Daoy (cell line): Measurements from ENCODE around the gene RGPD8. TPM values are rescaled to one million over a fixed set of nuclear protein-coding genes. Genes with fewer than 3 reads are reported as not detected.

ENCODE experiments used
- DNase-seq: peaks from one replicate; pipeline ENCODE4 v3.0.0-alpha.2; 2015; ENCODE audit warnings: low read depth
- total RNA-seq: library from RNA; depleted of rRNA; stranded (reverse); fragments of >200 nt; shearing (Covaris generic); gene quantifications from 2 replicates; pipeline ENCODE4 v1.2.3, GENCODE V29; 2014; rRNA removed

The RGPD8 gene
- total RNA-seq, 1 experiment from 2014 or later, result 1.9 TPM

DNA sequence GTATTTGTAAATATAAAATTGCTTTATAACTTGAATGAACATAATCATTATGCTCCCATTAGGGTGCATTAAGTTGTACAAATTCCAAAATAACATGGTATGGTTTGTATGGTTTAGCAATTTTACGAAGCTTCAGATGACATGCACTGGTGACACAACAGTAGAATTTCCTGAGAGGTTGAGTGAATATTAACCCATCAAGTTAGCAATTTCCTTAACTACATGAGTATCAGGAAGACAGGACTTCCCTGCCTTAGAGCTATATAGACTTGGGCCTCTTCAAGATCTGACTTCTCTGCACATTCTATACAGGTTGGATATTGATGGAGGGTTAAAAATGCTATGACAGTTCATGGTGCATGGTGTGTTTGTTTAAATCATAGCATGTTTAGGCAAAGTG lies 97.8 kb downstream of the RGPD8 start:
- DNase-seq, result no peak

DNA sequence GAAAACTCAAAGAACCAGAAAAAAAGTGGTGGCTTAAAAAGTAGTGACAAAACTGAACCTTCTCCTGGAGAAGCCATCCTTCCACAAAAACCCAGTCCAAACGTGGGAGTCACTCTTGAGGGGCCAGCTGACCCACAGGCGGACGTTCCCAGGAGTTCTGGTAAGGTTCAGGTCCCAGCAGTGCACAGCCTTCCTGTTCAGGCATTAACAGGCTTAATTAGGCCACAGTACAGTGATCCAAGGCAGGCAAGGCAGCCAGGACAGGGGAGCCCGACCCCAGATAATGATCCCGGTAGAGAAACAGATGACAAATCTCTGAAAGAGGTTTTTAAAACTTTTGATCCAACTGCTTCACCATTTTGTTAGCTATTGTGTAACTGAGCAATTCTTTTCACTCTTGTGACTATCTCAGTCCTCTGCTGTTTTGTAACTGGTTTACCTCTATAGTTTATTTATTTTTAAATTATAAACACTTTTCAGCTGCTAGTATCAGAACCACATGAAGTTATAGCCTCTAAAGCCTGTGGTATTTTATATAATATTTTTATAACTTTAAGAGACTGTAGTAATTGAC lies 101.2 kb downstream of the RGPD8 start:
- DNase-seq, result no peak

DNA sequence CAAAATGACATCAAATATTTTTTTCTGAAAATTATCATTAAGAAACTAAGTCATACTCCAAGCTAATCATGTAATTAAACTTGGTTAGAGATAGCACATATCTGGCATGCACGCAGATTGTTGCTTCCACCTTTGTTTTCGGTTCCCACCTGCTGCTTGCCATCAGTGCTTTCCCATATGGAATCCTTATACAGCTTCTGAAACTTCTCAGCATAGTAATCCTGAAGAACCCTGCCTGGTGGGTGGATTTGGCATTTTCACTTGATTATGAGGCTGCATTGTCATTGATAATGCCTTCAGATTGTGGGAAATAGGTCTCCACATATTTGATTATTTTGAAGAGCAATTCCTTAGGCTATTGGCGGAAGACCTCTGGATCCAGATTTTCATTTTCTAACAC lies 110.5 kb downstream of the RGPD8 start:
- no peak for DNase-seq

DNA sequence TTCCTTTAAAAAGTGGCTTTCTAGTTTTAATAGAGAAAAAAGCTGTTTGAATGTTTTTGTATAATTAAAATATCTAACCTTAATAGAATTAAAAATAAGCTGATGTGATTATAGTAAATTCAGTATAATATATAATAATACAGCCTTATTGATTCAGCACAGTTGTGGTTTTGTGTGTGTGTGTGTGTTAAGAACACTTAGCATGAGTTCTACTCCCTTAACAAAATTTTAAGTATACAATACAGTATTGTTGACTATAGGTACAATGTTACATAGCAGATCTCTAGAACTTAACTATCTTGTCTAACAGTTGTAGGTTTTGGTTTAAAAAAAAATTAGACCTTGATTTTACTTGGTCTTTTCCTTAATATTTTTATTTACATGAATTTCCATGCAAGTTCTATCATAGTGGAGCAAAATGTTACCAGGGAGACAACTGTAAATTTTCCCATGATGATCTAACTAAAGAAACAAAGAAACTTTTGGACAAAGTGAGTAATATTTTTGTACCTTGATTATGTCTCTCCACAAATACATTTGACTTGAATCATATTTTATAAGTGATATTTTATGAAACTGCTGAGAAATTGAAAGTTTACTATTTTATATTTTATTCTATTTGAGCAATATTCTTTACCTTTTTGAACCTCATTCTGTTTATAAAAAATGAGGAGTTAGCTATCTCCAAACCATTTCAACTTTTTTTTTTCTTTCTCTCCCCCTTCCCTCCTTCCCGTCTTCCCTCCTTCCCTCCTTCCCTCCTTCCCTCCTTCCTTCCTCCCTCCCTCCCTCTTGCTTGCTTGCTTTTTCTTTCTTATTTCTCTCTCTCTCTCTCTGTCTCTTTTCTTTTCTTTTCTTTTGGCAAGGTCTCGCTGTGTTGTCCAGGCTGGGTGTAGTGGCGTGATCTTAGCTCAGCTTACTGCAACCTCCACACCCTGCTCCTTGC lies 111.8 kb downstream of the RGPD8 start:
- DNase-seq, result no peak

Other genes starting within 250 kb of the RGPD8 start
- 7.3 and 10.2 TPM in 2 replicates for gene ZC3H8, start 178.6 kb downstream of the RGPD8 start, total RNA-seq
- 0.36 and 0.69 TPM in 2 replicates for gene ZC3H6, start 158.0 kb downstream of the RGPD8 start, total RNA-seq
- 33.6 and 34.2 TPM in 2 replicates for gene TTL, start 48.5 kb upstream of the RGPD8 start, total RNA-seq
- gene POLR1B, start 108.8 kb upstream of the RGPD8 start, total RNA-seq, result 26.3 and 29.9 TPM in 2 replicates
- 18.9 and 26.2 TPM in 2 replicates for gene CHCHD5, start 151.0 kb upstream of the RGPD8 start, total RNA-seq
- 58.4 and 71.2 TPM in 2 replicates for gene SLC20A1, start 212.3 kb upstream of the RGPD8 start, total RNA-seq